ENCODE measurements around the gene SGCB.
A peak's percentile ranks its signal among the peaks of the same experiment; 100 is the strongest.

The SGCB gene

GRCh38 chr4:52014903-52015302, 23.2 kb downstream of the SGCB start:
- DNase-seq (ENCODE audit: low read depth, low spot score) = no peak
- H3K27ac ChIP-seq = no peak overlapping the region
- TF ChIP-seq EZH2 (IDR thresholded peaks at IDR 0.05) (no peak), POLR2AphosphoS5 (IDR thresholded peaks at IDR 0.05; ENCODE audit: borderline replicate concordance, low read depth, low read length) (no peak), FOXP2 (optimal IDR thresholded peaks at IDR 0.05; ENCODE audit: control extremely low read depth, extremely low read length, insufficient read depth) (no peak)
- H3K4me3 ChIP-seq = no peak overlapping the region
- H3K9ac ChIP-seq (ENCODE audit: insufficient read length) = peak overlapping the region; percentile 53
- no peaks in the 10 kb centered on the region for H3K9me3 ChIP-seq (ENCODE audit: low read depth, low read length)
- no peaks in the 10 kb centered on the region for H3K36me3 ChIP-seq (ENCODE audit: insufficient read depth, low read length)

GRCh38 chr4:52012651-52013050, 25.4 kb downstream of the SGCB start:
- no peaks in the 10 kb centered on the region for H3K9me3 ChIP-seq (ENCODE audit: low read depth, low read length)
- TF ChIP-seq FOXP2 (optimal IDR thresholded peaks at IDR 0.05; ENCODE audit: control extremely low read depth, extremely low read length, insufficient read depth) = no peak
- no peak for TF ChIP-seq EZH2 (IDR thresholded peaks at IDR 0.05)
- no peak for TF ChIP-seq POLR2AphosphoS5 (IDR thresholded peaks at IDR 0.05; ENCODE audit: borderline replicate concordance, low read depth, low read length)
- no peak for DNase-seq (ENCODE audit: low read depth, low spot score)
- no peak overlapping the region for H3K9ac ChIP-seq (ENCODE audit: insufficient read length)
- H3K27ac ChIP-seq = no peak overlapping the region
- no peaks in the 10 kb centered on the region for H3K36me3 ChIP-seq (ENCODE audit: insufficient read depth, low read length)
- H3K4me3 ChIP-seq = no peak overlapping the region

- Histone ChIP-seq H3K27ac (no peak overlapping the region), H3K36me3 (ENCODE audit: insufficient read depth, low read length) (no peaks in the 10 kb centered on the region), H3K4me3 (no peak overlapping the region), H3K9me3 (ENCODE audit: low read depth, low read length) (no peaks in the 10 kb centered on the region), H3K9ac (ENCODE audit: insufficient read length) (no peak overlapping the region)
- DNase-seq (ENCODE audit: low read depth, low spot score) = no peak
- TF ChIP-seq POLR2AphosphoS5 (IDR thresholded peaks at IDR 0.05; ENCODE audit: borderline replicate concordance, low read depth, low read length) = no peak
- no peak for TF ChIP-seq EZH2 (IDR thresholded peaks at IDR 0.05)
- no peak for TF ChIP-seq FOXP2 (optimal IDR thresholded peaks at IDR 0.05; ENCODE audit: control extremely low read depth, extremely low read length, insufficient read depth)
Measured at GRCh38 chr4:52010986-52011385, 27.1 kb downstream of the SGCB start.

DNA sequence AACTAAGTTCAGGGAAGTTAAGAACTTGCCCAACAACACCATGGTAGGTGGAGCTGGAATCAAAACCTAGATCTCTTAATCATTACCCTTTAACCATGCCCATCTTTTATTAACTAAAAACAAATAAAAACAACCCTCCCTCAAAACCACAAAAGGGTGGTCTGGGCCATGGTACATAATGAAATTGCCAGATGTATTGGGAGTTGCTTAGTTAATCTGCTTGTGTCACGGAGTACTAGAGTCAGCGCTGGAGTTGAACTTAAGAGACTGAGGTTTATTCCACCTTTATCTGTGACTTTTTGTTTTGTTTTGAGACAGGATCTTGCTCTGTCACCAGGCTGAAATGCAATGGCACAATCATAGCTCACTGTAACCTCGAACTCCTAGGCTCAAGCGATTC, 31.2 kb downstream of the SGCB start:
- no peak for TF ChIP-seq EZH2 (IDR thresholded peaks at IDR 0.05)
- no peak for TF ChIP-seq POLR2AphosphoS5 (IDR thresholded peaks at IDR 0.05; ENCODE audit: borderline replicate concordance, low read depth, low read length)
- no peak for TF ChIP-seq FOXP2 (optimal IDR thresholded peaks at IDR 0.05; ENCODE audit: control extremely low read depth, extremely low read length, insufficient read depth)
- Histone ChIP-seq H3K27ac (no peak overlapping the region), H3K9ac (ENCODE audit: insufficient read length) (no peak overlapping the region), H3K9me3 (ENCODE audit: low read depth, low read length) (no peaks in the 10 kb centered on the region), H3K36me3 (ENCODE audit: insufficient read depth, low read length) (no peaks in the 10 kb centered on the region), H3K4me3 (no peak overlapping the region)
- DNase-seq (ENCODE audit: low read depth, low spot score) = no peak

DNA sequence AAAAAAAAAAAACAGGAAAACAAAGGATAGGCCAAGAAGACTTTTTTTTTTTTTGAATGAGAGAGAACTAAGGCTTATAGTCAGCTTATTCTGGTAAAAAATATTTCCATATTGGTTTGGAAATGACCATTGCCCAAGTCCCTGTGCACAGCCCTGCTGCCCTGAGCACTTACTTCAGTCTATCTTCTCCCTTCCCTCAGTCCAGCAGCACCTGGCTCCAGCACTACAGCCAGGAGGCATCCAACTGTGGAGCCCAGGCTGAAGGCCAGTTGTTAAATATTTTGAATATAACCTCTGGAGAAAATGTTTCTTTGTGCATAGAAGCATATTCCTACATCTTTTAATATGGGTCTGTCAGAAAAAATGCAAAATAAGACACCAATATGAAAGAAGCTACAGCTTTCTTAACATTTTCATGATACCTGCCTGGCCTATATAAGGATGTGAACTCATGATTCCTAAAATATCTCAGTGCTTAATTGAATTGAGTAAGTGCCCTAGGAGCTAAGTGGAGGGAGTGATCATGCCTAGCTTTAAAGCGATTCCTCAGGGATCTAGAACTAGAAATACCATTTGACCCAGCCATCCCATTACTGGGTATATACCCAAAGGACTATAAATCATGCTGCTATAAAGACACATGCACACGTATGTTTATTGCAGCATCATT, 32.4 kb downstream of the SGCB start:
- DNase-seq (ENCODE audit: low read depth, low spot score) = no peak
- no peak for TF ChIP-seq EZH2 (IDR thresholded peaks at IDR 0.05)
- no peak overlapping the region for H3K9ac ChIP-seq (ENCODE audit: insufficient read length)
- H3K27ac ChIP-seq = no peak overlapping the region
- no peaks in the 10 kb centered on the region for H3K9me3 ChIP-seq (ENCODE audit: low read depth, low read length)
- H3K36me3 ChIP-seq (ENCODE audit: insufficient read depth, low read length) = no peaks in the 10 kb centered on the region
- no peak overlapping the region for H3K4me3 ChIP-seq

DNA sequence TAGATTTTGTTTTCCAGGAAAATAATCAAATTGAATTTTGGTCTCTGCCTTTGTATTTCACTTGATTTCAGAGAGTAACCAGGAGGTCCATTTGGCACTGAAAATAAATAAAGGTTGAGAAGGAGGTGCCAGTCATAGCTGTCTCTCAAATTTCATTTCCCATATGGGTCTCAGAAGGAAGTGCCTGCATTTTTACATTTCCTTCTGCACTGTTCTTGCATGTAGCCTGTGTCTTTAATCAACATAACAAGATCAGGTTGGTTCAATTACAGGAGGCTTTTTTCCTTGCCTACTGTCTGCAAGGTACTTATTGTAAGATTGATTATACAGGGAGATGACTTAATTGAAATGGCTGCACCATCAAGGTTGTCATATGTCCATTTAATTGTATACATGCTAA, 33.7 kb downstream of the SGCB start:
- TF ChIP-seq FOXP2 (optimal IDR thresholded peaks at IDR 0.05; ENCODE audit: control extremely low read depth, extremely low read length, insufficient read depth) (no peak), POLR2AphosphoS5 (IDR thresholded peaks at IDR 0.05; ENCODE audit: borderline replicate concordance, low read depth, low read length) (no peak), EZH2 (IDR thresholded peaks at IDR 0.05) (no peak)
- H3K9me3 ChIP-seq (ENCODE audit: low read depth, low read length) = no peaks in the 10 kb centered on the region
- no peak for DNase-seq (ENCODE audit: low read depth, low spot score)

GRCh38 chr4:52001616-52002015, 36.5 kb downstream of the SGCB start:
- TF ChIP-seq FOXP2 (optimal IDR thresholded peaks at IDR 0.05; ENCODE audit: control extremely low read depth, extremely low read length, insufficient read depth) = no peak
- no peak for TF ChIP-seq POLR2AphosphoS5 (IDR thresholded peaks at IDR 0.05; ENCODE audit: borderline replicate concordance, low read depth, low read length)
- TF ChIP-seq EZH2 (IDR thresholded peaks at IDR 0.05) = no peak
- Histone ChIP-seq H3K36me3 (ENCODE audit: insufficient read depth, low read length) (no peaks in the 10 kb centered on the region), H3K9ac (ENCODE audit: insufficient read length) (no peak overlapping the region), H3K4me3 (no peak overlapping the region), H3K9me3 (ENCODE audit: low read depth, low read length) (no peaks in the 10 kb centered on the region), H3K27ac (no peak overlapping the region)
- DNase-seq (ENCODE audit: low read depth, low spot score) = no peak

More for the DNA sequence above, 33.7 kb downstream of the SGCB start:
- no peaks in the 10 kb centered on the region for H3K36me3 ChIP-seq (ENCODE audit: insufficient read depth, low read length)
- H3K4me3 ChIP-seq = no peak overlapping the region
- H3K9ac ChIP-seq (ENCODE audit: insufficient read length) = no peak overlapping the region
- no peak overlapping the region for H3K27ac ChIP-seq

DNA sequence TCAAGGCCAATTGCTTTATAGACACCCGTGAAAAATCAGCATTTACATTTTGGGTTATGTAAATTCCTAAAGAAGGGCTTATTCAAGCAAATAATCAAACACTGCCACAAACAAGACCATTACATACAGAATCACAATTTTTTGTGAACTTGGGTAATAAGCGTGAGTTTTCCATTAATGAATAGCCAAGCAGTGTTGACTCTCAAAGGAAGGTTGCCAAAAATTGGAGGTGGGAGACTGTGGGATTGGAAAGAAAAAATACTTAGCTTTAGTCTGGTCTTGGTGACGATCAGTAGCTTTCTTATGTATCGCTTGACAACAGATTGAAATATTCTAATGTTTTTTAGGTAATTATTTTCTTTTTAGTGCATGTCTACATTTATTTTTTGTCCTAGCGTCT, 38.8 kb downstream of the SGCB start:
- H3K9me3 ChIP-seq (ENCODE audit: low read depth, low read length) = no peaks in the 10 kb centered on the region
- no peak for DNase-seq (ENCODE audit: low read depth, low spot score)
- H3K36me3 ChIP-seq (ENCODE audit: insufficient read depth, low read length) = no peaks in the 10 kb centered on the region
- H3K4me3 ChIP-seq = no peak overlapping the region
- H3K9ac ChIP-seq (ENCODE audit: insufficient read length) = no peak overlapping the region
- no peak overlapping the region for H3K27ac ChIP-seq
- no peak for TF ChIP-seq FOXP2 (optimal IDR thresholded peaks at IDR 0.05; ENCODE audit: control extremely low read depth, extremely low read length, insufficient read depth)
- TF ChIP-seq EZH2 (IDR thresholded peaks at IDR 0.05) = no peak
- no peak for TF ChIP-seq POLR2AphosphoS5 (IDR thresholded peaks at IDR 0.05; ENCODE audit: borderline replicate concordance, low read depth, low read length)

DNA sequence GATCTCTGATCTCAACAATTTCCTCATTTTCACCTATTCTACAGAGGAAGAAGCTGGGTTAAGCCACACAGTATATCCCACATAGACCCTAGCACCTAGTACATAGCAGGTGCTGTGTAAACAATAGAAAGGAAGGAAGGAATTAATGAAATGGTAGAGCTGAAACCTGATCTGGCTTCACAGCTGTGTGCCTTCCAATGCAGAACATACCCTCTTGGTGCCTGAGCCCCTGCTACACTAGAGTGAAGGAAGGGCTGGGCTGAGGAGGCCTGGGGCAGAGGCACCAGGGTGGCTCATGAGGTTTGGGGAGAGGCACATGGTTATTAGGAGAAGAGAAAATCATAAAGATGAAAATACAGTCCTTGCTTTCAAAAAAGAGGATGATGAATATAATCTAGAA, 39.3 kb downstream of the SGCB start:
- no peaks in the 10 kb centered on the region for H3K9me3 ChIP-seq (ENCODE audit: low read depth, low read length)
- DNase-seq (ENCODE audit: low read depth, low spot score) = no peak
- TF ChIP-seq FOXP2 (optimal IDR thresholded peaks at IDR 0.05; ENCODE audit: control extremely low read depth, extremely low read length, insufficient read depth) = no peak
- no peak for TF ChIP-seq POLR2AphosphoS5 (IDR thresholded peaks at IDR 0.05; ENCODE audit: borderline replicate concordance, low read depth, low read length)
- no peak for TF ChIP-seq EZH2 (IDR thresholded peaks at IDR 0.05)
- H3K4me3 ChIP-seq = no peak overlapping the region
- no peak overlapping the region for H3K9ac ChIP-seq (ENCODE audit: insufficient read length)
- H3K27ac ChIP-seq = no peak overlapping the region
- H3K36me3 ChIP-seq (ENCODE audit: insufficient read depth, low read length) = no peaks in the 10 kb centered on the region

Data from SK-N-MC (cell line).